IMR-90 (cell line): ENCODE data around the gene IRAK1. TPM values are rescaled to one million over a fixed set of nuclear protein-coding genes. Genes with fewer than 3 reads are reported as not detected.

Experiments used
- ATAC-seq: fragments of 200-7000 bp; cut with Tn5 transposase; 2 replicates; pipeline ENCODE4 v1.9.1; 2020; ENCODE audit warnings: low read depth, mild to moderate bottlenecking, moderate library complexity
- BruUV-seq: library from RNA; stranded (reverse); fragments of 400-500 nt; replicated peaks from 2 replicates; lab custom pipeline; 2021; lab: Mats Ljungman, UMichigan
- CTCF ChIA-PET: fragments of 300-600 bp; formaldehyde crosslinking; extraction: SDS; loops from one replicate; lab custom pipeline; 2021; ENCODE audit warnings: antibody characterized with exemption; lab: Yijun Ruan, JAX
- POLR2A ChIA-PET: fragments of 300-600 bp; sonication (Branson Sonifier 250); formaldehyde crosslinking; loops from one replicate; lab custom pipeline; 2022; ENCODE audit warnings: antibody characterized with exemption; ENCODE audit not compliant: unreplicated experiment; lab: Charles Lee
- DNase-seq: peaks from one replicate; pipeline ENCODE4 v3.0.0; 2013
- H2AFZ ChIP-seq: replicated peaks from 2 replicates; pipeline ENCODE3; 2013; ENCODE audit warnings: low read length, mild to moderate bottlenecking; ENCODE audit not compliant: poor library complexity
- H2AK5ac ChIP-seq: 2 replicates; pipeline ENCODE4 v1.6.1; 2013; ENCODE audit warnings: low read depth, low read length, inconsistent platforms
- H2AK9ac ChIP-seq: replicated peaks from 2 replicates; pipeline ENCODE3; 2013; ENCODE audit warnings: mild to moderate bottlenecking, low read depth, low read length, moderate library complexity; ENCODE audit not compliant: poor library complexity
- H2BK120ac ChIP-seq: 2 replicates; pipeline ENCODE4 v1.6.1; 2013; ENCODE audit warnings: low read depth, low read length, inconsistent platforms
- H2BK15ac ChIP-seq: 3 replicates; pipeline ENCODE4 v1.6.1; 2013; ENCODE audit warnings: low read depth, low read length, inconsistent platforms
- H2BK20ac ChIP-seq: 2 replicates; pipeline ENCODE4 v1.6.1; 2013; ENCODE audit warnings: low read depth, mild to moderate bottlenecking, inconsistent platforms, low read length, moderate library complexity
- H2BK5ac ChIP-seq: 2 replicates; pipeline ENCODE4 v1.6.1; 2013; ENCODE audit warnings: mild to moderate bottlenecking, low read depth, low read length, inconsistent platforms; ENCODE audit not compliant: poor library complexity, severe bottlenecking
- H3K14ac ChIP-seq: replicated peaks from 2 replicates; pipeline ENCODE4 v1.6.1; 2013; ENCODE audit warnings: low read depth, low read length, inconsistent platforms
- H3K18ac ChIP-seq: 2 replicates; pipeline ENCODE4 v1.6.1; 2013; ENCODE audit warnings: low read depth, low read length, control low read depth
- H3K23ac ChIP-seq: 2 replicates; pipeline ENCODE4 v1.6.1; 2013; ENCODE audit warnings: low read depth, low read length, inconsistent platforms
- H3K27ac ChIP-seq: 2 replicates; pipeline ENCODE4 v1.5.1; 2013; ENCODE audit warnings: mild to moderate bottlenecking, control low read depth, low read length; ENCODE audit not compliant: insufficient read depth
- H3K27me3 ChIP-seq: 2 replicates; pipeline ENCODE4 v1.6.1; 2013; ENCODE audit warnings: low read length; ENCODE audit not compliant: control insufficient read depth, insufficient read depth
- H3K36me3 ChIP-seq: 2 replicates; pipeline ENCODE4 v1.6.1; 2013; ENCODE audit warnings: low read length, mixed read lengths; ENCODE audit not compliant: control insufficient read depth, insufficient read depth
- H3K4ac ChIP-seq: 2 replicates; pipeline ENCODE4 v1.6.1; 2013; ENCODE audit warnings: low read depth, low read length, inconsistent platforms
- H3K4me1 ChIP-seq: 2 replicates; pipeline ENCODE4 v1.6.1; 2013; ENCODE audit warnings: low read length, mixed read lengths; ENCODE audit not compliant: control insufficient read depth, insufficient read depth
- H3K4me2 ChIP-seq: 2 replicates; pipeline ENCODE4 v1.6.1; 2013; ENCODE audit warnings: low read depth, mild to moderate bottlenecking, control low read depth, low read length, moderate library complexity
- H3K4me3 ChIP-seq: 2 replicates; pipeline ENCODE4 v1.5.1; 2013; ENCODE audit warnings: low read depth, mild to moderate bottlenecking, control low read depth, low read length, moderate library complexity; ENCODE audit not compliant: insufficient read depth
- H3K56ac ChIP-seq: 2 replicates; pipeline ENCODE4 v1.6.1; 2013; ENCODE audit warnings: low read length, inconsistent platforms; ENCODE audit not compliant: insufficient read depth; ENCODE audit errors: extremely low read depth
- H3K79me1 ChIP-seq, 2 experiments: 2 replicates each; pipeline ENCODE4 v1.6.1; 2013; ENCODE audit warnings: low read length in 2 of 2, inconsistent platforms in 1 of 2, low read depth in 1 of 2
- H3K9ac ChIP-seq: 2 replicates; pipeline ENCODE4 v1.6.1; 2013; ENCODE audit warnings: low read depth, low read length, control low read depth
- H3K9me1 ChIP-seq: 2 replicates; pipeline ENCODE4 v1.6.1; 2013; ENCODE audit warnings: low read length, inconsistent platforms; ENCODE audit not compliant: insufficient read depth
- H3K9me3 ChIP-seq: 2 replicates; pipeline ENCODE4 v1.6.1; 2013; ENCODE audit warnings: low read length; ENCODE audit not compliant: control insufficient read depth, insufficient read depth
- H4K20me1 ChIP-seq: 2 replicates; pipeline ENCODE4 v1.6.1; 2013; ENCODE audit warnings: low read length, inconsistent platforms; ENCODE audit not compliant: insufficient read depth
- H4K5ac ChIP-seq: 2 replicates; pipeline ENCODE4 v1.6.1; 2013; ENCODE audit warnings: mild to moderate bottlenecking, low read depth, low read length, control low read depth
- H4K8ac ChIP-seq, 2 experiments: 2 replicates each; pipeline ENCODE4 v1.6.1; 2013; ENCODE audit warnings: low read depth in 2 of 2, low read length in 2 of 2, control low read depth in 1 of 2, inconsistent platforms in 1 of 2
- H4K91ac ChIP-seq: 2 replicates; pipeline ENCODE4 v1.6.1; 2013; ENCODE audit warnings: low read depth, low read length, inconsistent platforms; ENCODE audit not compliant: insufficient read depth
- BHLHE40 ChIP-seq: fragments of 150-350 bp; IDR thresholded peaks from 2 replicates; pipeline ENCODE4 v1.6.1; 2016; ENCODE audit warnings: mild to moderate bottlenecking, low read depth, low read length
- CHD1 ChIP-seq: IDR thresholded peaks from 2 replicates; pipeline ENCODE4 v1.6.1; 2012; ENCODE audit warnings: low read depth, low read length, improper control_type of control experiment
- CTCF ChIP-seq: conservative IDR thresholded peaks from 2 replicates; pipeline ENCODE4 v1.5.1; 2012; ENCODE audit warnings: mild to moderate bottlenecking, low read depth, low read length, improper control_type of control experiment
- ELK1 ChIP-seq: fragments of 150-350 bp; IDR thresholded peaks from 2 replicates; pipeline ENCODE4 v1.6.1; 2016; ENCODE audit warnings: low read depth, mild to moderate bottlenecking, low read length, moderate library complexity, borderline replicate concordance
- FOS ChIP-seq: fragments of 150-350 bp; IDR thresholded peaks from 2 replicates; pipeline ENCODE4 v1.6.1; 2016; ENCODE audit warnings: low read depth, low read length
- MAFK ChIP-seq: IDR thresholded peaks from 2 replicates; pipeline ENCODE4 v1.6.1; 2012; ENCODE audit warnings: low read depth, low read length, improper control_type of control experiment
- MAZ ChIP-seq: IDR thresholded peaks from 2 replicates; pipeline ENCODE4 v1.6.1; 2012; ENCODE audit warnings: low read depth, mild to moderate bottlenecking, low read length, improper control_type of control experiment, moderate library complexity, borderline replicate concordance
- NFE2L2 ChIP-seq: fragments of 150-350 bp; IDR thresholded peaks from 2 replicates; pipeline ENCODE4 v1.6.1; 2016; ENCODE audit warnings: low read depth, mild to moderate bottlenecking, low read length
- POLR2A ChIP-seq: IDR thresholded peaks from 2 replicates; pipeline ENCODE4 v1.6.1; 2012; ENCODE audit warnings: mild to moderate bottlenecking, low read depth, low read length
- RCOR1 ChIP-seq: IDR thresholded peaks from 2 replicates; pipeline ENCODE4 v1.6.1; 2012; ENCODE audit warnings: mild to moderate bottlenecking, low read length, improper control_type of control experiment; ENCODE audit not compliant: insufficient replicate concordance
- RFX5 ChIP-seq: IDR thresholded peaks from 2 replicates; pipeline ENCODE4 v1.8.0; 2012; ENCODE audit warnings: low read depth, mild to moderate bottlenecking, low read length, moderate library complexity
- SMC3 ChIP-seq: fragments of 150-350 bp; IDR thresholded peaks from 2 replicates; pipeline ENCODE4 v1.6.1; 2016; ENCODE audit warnings: low read depth, mild to moderate bottlenecking, antibody characterized with exemption, low read length, moderate library complexity
- USF2 ChIP-seq: fragments of 150-350 bp; IDR thresholded peaks from 2 replicates; pipeline ENCODE4 v1.6.1; 2017; ENCODE audit warnings: mild to moderate bottlenecking, antibody characterized with exemption, low read length, low read depth
- WGBS, 2 experiments: methylation state at CpG; one replicate each; pipeline versions ENCODE4 v1.1.5 to v1.1.7; 2013; ENCODE audit warnings: missing lambda C conversion rate in 2 of 2; ENCODE audit not compliant: insufficient read length in 1 of 2; ENCODE audit errors: extremely low coverage in 2 of 2; 5-methylcytosine and 5-hydroxymethylcytosine counted together
- dilution Hi-C: fragments of 300-500 bp; cut with HindIII; formaldehyde crosslinking; loops from one replicate; pipeline ENCODE4 v1.14.3; 2018; ENCODE audit warnings: low sequenced_read_pairs; ENCODE audit not compliant: unreplicated experiment
- in situ Hi-C: fragments of 300-500 bp; cut with MboI; formaldehyde crosslinking; loops from 3 replicates; pipeline ENCODE4 v1.14.3; 2019; ENCODE audit warnings: low sequenced_read_pairs, inconsistent platforms, mixed read lengths
- intact Hi-C: fragments of 100-400 bp; cut with micrococcal nuclease; formaldehyde crosslinking; loops from 2 replicates; pipeline ENCODE4 v1.10.0; 2022
- polyA plus RNA-seq, 3 experiments: library from polyadenylated mRNA; depleted of rRNA; stranded (reverse); fragments of >200 nt; gene quantifications; 2 replicates each; pipeline ENCODE4 v1.2.3, GENCODE V29; 2012; ENCODE audit warnings: low replicate concordance in 1 of 3
- total RNA-seq: library from RNA; depleted of rRNA; stranded (reverse); fragments of >200 nt; gene quantifications from 2 replicates; pipeline ENCODE4 v1.2.3, GENCODE V29; 2012

IRAK1 gene
- total and polyA plus RNA-seq, 2 of the 4 experiments (the other 2 are of a cell fraction): 33.3 to 50.2 TPM

- peak overlapping the region; percentile 11 for H2AFZ ChIP-seq
Measured at GRCh38 chrX:154000051-154000450, 19.7 kb downstream of the IRAK1 start.

More at GRCh38 chrX:154000051-154000450, 19.7 kb downstream of the IRAK1 start:
- H2BK5ac ChIP-seq: no peak overlapping the region
- no peak overlapping the region for H3K23ac ChIP-seq
- H3K36me3 ChIP-seq: no peaks in the 10 kb centered on the region
- POLR2A ChIA-PET: no interaction called here
- no peak overlapping the region for H3K27ac ChIP-seq
- BruUV-seq: no TSS peak
- H3K18ac ChIP-seq: no peak overlapping the region
- no peak overlapping the region for H2BK15ac ChIP-seq
- H4K20me1 ChIP-seq: no peaks in the 10 kb centered on the region
- no peak for DNase-seq
- in situ Hi-C loops (no loop called here), dilution Hi-C loops (no loop called here), intact Hi-C loops (no loop called here)
- no peak overlapping the region for H2BK120ac ChIP-seq
- no peak overlapping the region for H4K8ac ChIP-seq
- H3K56ac ChIP-seq: no peak overlapping the region
- ATAC-seq: no peak
- H4K5ac ChIP-seq: no peak overlapping the region
- H3K4me3 ChIP-seq: no peak overlapping the region
- no peak overlapping the region for H3K4ac ChIP-seq
- 0 out of 2 replicates have a peak, but pooled peaks cover 4% of the 10 kb centered on the region for H3K9me1 ChIP-seq
- no peaks in the 10 kb centered on the region for H3K9me3 ChIP-seq
- H4K91ac ChIP-seq: no peak overlapping the region
- peaks cover 2% of the 10 kb centered on the region for H3K4me1 ChIP-seq
- WGBS, 2 experiments: no CpG with 5 or more reads among the region's 5 CpGs
- no peak overlapping the region for H2AK5ac ChIP-seq
- no peaks in the 10 kb centered on the region for H3K27me3 ChIP-seq
- no peak overlapping the region for H3K4me2 ChIP-seq
- no peak overlapping the region for H3K9ac ChIP-seq
- no peak overlapping the region for H3K14ac ChIP-seq
- peak overlapping the region; percentile 6 for H2AK9ac ChIP-seq
- H3K79me1 ChIP-seq: no peaks in the 10 kb centered on the region
- CTCF ChIA-PET: no interaction called here
- TF ChIP-seq RFX5 (no peak), SMC3 (no peak), FOS (no peak), POLR2A (no peak), MAZ (no peak), RCOR1 (no peak), USF2 (no peak), MAFK (no peak), CTCF (no peak), ELK1 (no peak), NFE2L2 (no peak), BHLHE40 (no peak), CHD1 (no peak)
- H2BK20ac ChIP-seq: no peak overlapping the region
